Measurements from ENCODE around the gene LMOD1.
"Not testable (repeated sequence)": the region's sequence is repeated elsewhere in the genome, so short reads cannot be mapped to it uniquely, and the experiment has no call there.

Gene LMOD1

GRCh38 chr1:201914456-201915235 lies 31.7 kb downstream of the LMOD1 start:
- DNase-seq (ENCODE audit: low read depth) = no peak

- DNase-seq (ENCODE audit: low read depth) = no peak
Observed at GRCh38 chr1:201912832-201913231, 33.5 kb downstream of the LMOD1 start.

- no peak for DNase-seq (ENCODE audit: low read depth)
Observed at GRCh38 chr1:201911826-201912571, 34.3 kb downstream of the LMOD1 start.

GRCh38 chr1:201907621-201908020 lies 38.7 kb downstream of the LMOD1 start:
- no peak for DNase-seq (ENCODE audit: low read depth)

- DNase-seq (ENCODE audit: low read depth) = no peak
Observed at GRCh38 chr1:201906336-201906735, 40.0 kb downstream of the LMOD1 start.

- no peak for DNase-seq (ENCODE audit: low read depth)
Observed at GRCh38 chr1:201905234-201905890, 41.0 kb downstream of the LMOD1 start.

- no peak for DNase-seq (ENCODE audit: low read depth)
Observed at GRCh38 chr1:201904579-201904978, 41.8 kb downstream of the LMOD1 start.

- no peak for DNase-seq (ENCODE audit: low read depth)
Observed at GRCh38 chr1:201903135-201903534, 43.2 kb downstream of the LMOD1 start.

GRCh38 chr1:201902198-201902597 lies 44.1 kb downstream of the LMOD1 start:
- no peak for DNase-seq (ENCODE audit: low read depth)

- not testable (repeated sequence) for DNase-seq (ENCODE audit: low read depth)
Observed at GRCh38 chr1:201901036-201901435, 45.3 kb downstream of the LMOD1 start.

- no peak for DNase-seq (ENCODE audit: low read depth)
Observed at GRCh38 chr1:201900476-201900875, 45.9 kb downstream of the LMOD1 start.

GRCh38 chr1:201899683-201900429 lies 46.5 kb downstream of the LMOD1 start:
- DNase-seq (ENCODE audit: low read depth) = no peak

GRCh38 chr1:201898992-201899391 lies 47.4 kb downstream of the LMOD1 start:
- no peak for DNase-seq (ENCODE audit: low read depth)

GRCh38 chr1:201898240-201898894 lies 48.0 kb downstream of the LMOD1 start:
- DNase-seq (ENCODE audit: low read depth) = no peak

- no peak for DNase-seq (ENCODE audit: low read depth)
Observed at GRCh38 chr1:201896951-201897391, 49.4 kb downstream of the LMOD1 start.

- peak; percentile 88 for DNase-seq (ENCODE audit: low read depth)
Observed at GRCh38 chr1:201895913-201896807, 50.2 kb downstream of the LMOD1 start.

- no peak for DNase-seq (ENCODE audit: low read depth)
Observed at GRCh38 chr1:201895120-201895665, 51.2 kb downstream of the LMOD1 start.

GRCh38 chr1:201894343-201895119 lies 51.8 kb downstream of the LMOD1 start:
- no peak for DNase-seq (ENCODE audit: low read depth)

GRCh38 chr1:201893431-201893830 lies 52.9 kb downstream of the LMOD1 start:
- DNase-seq (ENCODE audit: low read depth) = no peak
